CD4-positive, alpha-beta T cell (primary cell): Measurements from ENCODE around the gene TMED9. TPM values are rescaled to one million over a fixed set of nuclear protein-coding genes. Genes with fewer than 3 reads are reported as not detected.
A peak's percentile ranks its signal among the peaks of the same experiment; 100 is the strongest.

Experiments
- ATAC-seq: fragments of 200-7000 bp; cut with Tn5 transposase; one replicate; pipeline ENCODE4 v1.10.0; 2022; ENCODE audit warnings: mild to moderate bottlenecking; ENCODE audit not compliant: poor library complexity
- CTCF ChIA-PET: fragments of 350-600 bp; sonication (Branson Sonifier 250); formaldehyde crosslinking; loops from one replicate; lab custom pipeline; 2021; ENCODE audit warnings: antibody characterized with exemption, inconsistent platforms; lab: Charles Lee
- POLR2A ChIA-PET: fragments of 350-600 bp; sonication (Branson Sonifier 250); formaldehyde crosslinking; loops from one replicate; lab custom pipeline; 2021; ENCODE audit warnings: antibody characterized with exemption, inconsistent platforms; lab: Charles Lee
- DNase-seq, 14 experiments: peaks; one replicate each; pipeline ENCODE4 v3.0.0-alpha.2; 2013 to 2020; ENCODE audit warnings: mixed read lengths in 2 of 14
- H3K27ac ChIP-seq, 2 donors: one replicate each; pipeline versions ENCODE4 v1.5.1 to v1.7.0; 2013; ENCODE audit warnings: low read length in 2 of 2, low read depth in 1 of 2, mild to moderate bottlenecking in 1 of 2
- H3K27me3 ChIP-seq, 2 experiments: 1 replicate in 1 of 2; 2 replicates in 1 of 2; pipeline versions ENCODE4 v1.6.1 to v1.7.0; 2013; ENCODE audit warnings: low read length in 2 of 2, control low read depth in 1 of 2, mild to moderate bottlenecking in 1 of 2, moderate library complexity in 1 of 2; ENCODE audit not compliant: insufficient read depth in 2 of 2, control insufficient read depth in 1 of 2
- H3K36me3 ChIP-seq: one replicate; pipeline ENCODE4 v1.6.1; 2013; ENCODE audit warnings: low read length, control low read depth; ENCODE audit not compliant: insufficient read depth
- H3K4me1 ChIP-seq: one replicate; pipeline ENCODE4 v1.6.1; 2013; ENCODE audit warnings: low read length, control low read depth; ENCODE audit not compliant: insufficient read depth
- H3K4me3 ChIP-seq: one replicate; pipeline ENCODE4 v1.5.1; 2013; ENCODE audit warnings: mild to moderate bottlenecking, low read length, moderate library complexity
- H3K9me3 ChIP-seq, 2 experiments: 1 replicate in 1 of 2; 2 replicates in 1 of 2; pipeline versions ENCODE4 v1.6.1 to v1.7.0; 2013; ENCODE audit warnings: low read length in 2 of 2, mild to moderate bottlenecking in 2 of 2, control low read depth in 1 of 2, moderate library complexity in 1 of 2; ENCODE audit not compliant: control insufficient read depth in 1 of 2, insufficient read depth in 1 of 2
- H3K27ac Mint-ChIP-seq: one replicate; pipeline ENCODE4 v1.8.0; 2020; ENCODE audit warnings: mixed read lengths
- H3K27me3 Mint-ChIP-seq: one replicate; pipeline ENCODE4 v1.8.0; 2021; ENCODE audit warnings: mixed read lengths
- H3K36me3 Mint-ChIP-seq: one replicate; pipeline ENCODE4 v1.8.0; 2021; ENCODE audit warnings: low read depth, mixed read lengths
- H3K4me1 Mint-ChIP-seq: one replicate; pipeline ENCODE4 v1.8.0; 2021; ENCODE audit warnings: low read depth, mixed read lengths
- H3K4me3 Mint-ChIP-seq: one replicate; pipeline ENCODE4 v1.8.0; 2020; ENCODE audit warnings: mild to moderate bottlenecking, mixed read lengths
- H3K9me3 Mint-ChIP-seq: one replicate; pipeline ENCODE4 v1.8.0; 2020; ENCODE audit warnings: mixed read lengths
- CTCF ChIP-seq: fragments of 200-600 bp; IDR thresholded peaks from one replicate; pipeline ENCODE4 v1.8.0; 2022; ENCODE audit warnings: antibody characterized with exemption, mild to moderate bottlenecking
- intact Hi-C, 2 experiments: fragments of 100-400 bp; cut with DNase I in 1 of 2; cut with micrococcal nuclease in 1 of 2; formaldehyde crosslinking; loops; one replicate each; pipeline versions ENCODE4 v1.15.1 to v1.9.0; 2023 to 2025; cut with DNase I, micrococcal nuclease
- total RNA-seq, 174 experiments: library from RNA in 2 of 174; stranded (reverse) in 2 of 174; gene quantifications; one replicate each; pipeline ENCODE4 v1.2.3 and lab custom pipeline; 2021 to 2026

Gene TMED9
- total RNA-seq, 2 experiments from 2014 or later: 42.7 to 47.8 TPM

DNA sequence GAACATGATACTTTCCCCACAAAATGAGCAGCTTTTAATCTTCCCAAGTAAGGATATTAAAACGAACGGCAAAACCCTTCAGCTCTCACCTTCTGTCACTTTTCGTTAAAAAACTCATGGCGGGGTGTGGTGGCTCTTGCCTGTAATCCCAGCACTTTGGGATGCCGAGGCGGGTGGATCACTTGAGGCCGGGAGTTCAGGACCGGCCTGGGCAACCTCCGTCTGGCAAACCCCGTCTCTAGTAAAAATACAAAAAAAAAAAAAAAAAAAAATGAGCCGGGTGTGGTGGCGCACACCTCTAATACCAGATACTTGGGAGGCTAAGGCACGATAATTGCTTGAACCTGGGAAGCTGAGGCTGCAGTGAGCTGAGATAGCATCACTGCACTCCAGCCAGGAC is 902 bp downstream of the TMED9 start:
- H3K4me1 ChIP-seq: peaks cover 32% of the 10 kb centered on the region
- DNase-seq (no peak), ATAC-seq (no peak)
- H3K27ac ChIP-seq: no peak overlapping the region
- Mint-ChIP-seq H3K36me3 (peaks cover 44% of the 10 kb centered on the region), H3K27ac (peak overlapping the region; percentile 87), H3K9me3 (no peaks in the 10 kb centered on the region), H3K4me3 (peak overlapping the region; percentile 100), H3K4me1 (peaks cover 31% of the 10 kb centered on the region), H3K27me3 (peaks cover 24% of the 10 kb centered on the region)
- CTCF ChIA-PET: interaction anchor here (1.4 to 1.5 kb wide), 2 partner anchors 14 to 189 kb away, joined by 3 to 4 read pairs; no protein-coding TSS in a partner anchor
- peaks cover 39% of the 10 kb centered on the region for H3K36me3 ChIP-seq
- H3K9me3 ChIP-seq: no peaks in the 10 kb centered on the region
- TF ChIP-seq CTCF: no peak
- no peaks in the 10 kb centered on the region for H3K27me3 ChIP-seq
- POLR2A ChIA-PET: interaction anchor here (1.3 to 1.6 kb wide), 3 partner anchors 16 to 561 kb away, joined by 3 to 5 read pairs (median 4); partner anchors contain the start of genes LMAN2 and NHP2
- peak overlapping the region; percentile 71 for H3K4me3 ChIP-seq
- intact Hi-C loops: loop anchor here (1.0 to 5.0 kb wide), 3 partner anchors 7 to 1056 kb away; partner anchors contain the start of genes B4GALT7 (in 2 of the 2), PRELID1 (in 1 of the 2), RAB24 (in 1 of the 2) and RNF44 (in 1 of the 2)

- Histone ChIP-seq H3K36me3 (peaks cover 39% of the 10 kb centered on the region), H3K27me3 (no peaks in the 10 kb centered on the region), H3K27ac (no peak overlapping the region), H3K9me3 (no peaks in the 10 kb centered on the region), H3K4me1 (peaks cover 32% of the 10 kb centered on the region), H3K4me3 (no peak overlapping the region)
- Mint-ChIP-seq H3K4me3 (peak overlapping the region; percentile 100), H3K27me3 (peaks cover 19% of the 10 kb centered on the region), H3K27ac (peak overlapping the region; percentile 87), H3K9me3 (no peaks in the 10 kb centered on the region), H3K36me3 (peaks cover 45% of the 10 kb centered on the region), H3K4me1 (peaks cover 34% of the 10 kb centered on the region)
- ChIA-PET CTCF (interaction anchor here (1.4 kb wide), 1 partner anchor 14 kb away, joined by 3 read pairs; no protein-coding TSS in a partner anchor), POLR2A (interaction anchor here (1.6 kb wide), 1 partner anchor 242 kb away, joined by 5 read pairs; the partner anchor contains the start of gene LMAN2)
- no peak for ATAC-seq
- no peak for TF ChIP-seq CTCF
- intact Hi-C loops: loop anchor here in 1 of 2 experiments (2.0 to 5.0 kb wide), 2 partner anchors 291 to 1056 kb away; partner anchors contain the start of genes PRELID1, RAB24 and RNF44
- DNase-seq: no peak
These were observed 1.5 kb downstream of the TMED9 start for GRCh38 chr5:177593511-177593910.

GRCh38 chr5:177594071-177594470 is 2.1 kb downstream of the TMED9 start:
- H3K4me1 Mint-ChIP-seq: peaks cover 40% of the 10 kb centered on the region
- H3K27ac ChIP-seq: no peak overlapping the region
- intact Hi-C loops: loop anchor here in 1 of 2 experiments (5.0 kb wide), 1 partner anchor 1057 kb away; the partner anchor contains the start of gene RNF44
- POLR2A ChIA-PET: no interaction called here
- peaks cover 15% of the 10 kb centered on the region for H3K27me3 Mint-ChIP-seq
- peaks cover 39% of the 10 kb centered on the region for H3K36me3 ChIP-seq
- H3K27ac Mint-ChIP-seq: no peak overlapping the region
- no peak overlapping the region for H3K4me3 ChIP-seq
- peak overlapping the region; percentile 100 for H3K4me3 Mint-ChIP-seq
- TF ChIP-seq CTCF: no peak
- H3K36me3 Mint-ChIP-seq: peaks cover 50% of the 10 kb centered on the region
- no peaks in the 10 kb centered on the region for H3K9me3 Mint-ChIP-seq
- ATAC-seq (no peak), DNase-seq (no peak)
- H3K4me1 ChIP-seq: peaks cover 34% of the 10 kb centered on the region
- CTCF ChIA-PET: no interaction called here
- H3K9me3 ChIP-seq: no peaks in the 10 kb centered on the region
- H3K27me3 ChIP-seq: no peaks in the 10 kb centered on the region
